Measurements from ENCODE around the gene CDKN3. TPM values are rescaled to one million over a fixed set of nuclear protein-coding genes. Genes with fewer than 3 reads are reported as not detected.
A peak's percentile ranks its signal among the peaks of the same experiment; 100 is the strongest.

The CDKN3 gene
- total RNA-seq (2014; rRNA removed; shearing (Covaris generic); ENCODE audit: low replicate concordance) = 57.8 and 96.1 TPM in 2 replicates

GRCh38 chr14:54396493-54397335 lies at the start of gene CDKN3:
CDKN3 (plus strand) TSS chr14:54397007; CDS start chr14:54397069, 62 bp downstream.
- peak within 1 kb of the TSS; percentile 77 for H3K4me3 ChIP-seq (ENCODE audit: low read length)
- H3K27me3 ChIP-seq (ENCODE audit: low read length) = no peaks in the 10 kb centered on the region
- peak; percentile 100 for DNase-seq
- peak within 1 kb of the TSS; percentile 81 for H3K9ac ChIP-seq (ENCODE audit: low read length)
- peaks cover 25% of the 10 kb centered on the region for H3K4me1 ChIP-seq (ENCODE audit: low read length)
- peak within 1 kb of the TSS; percentile 80 for H2AFZ ChIP-seq (ENCODE audit: low read length)
- no peaks in the 10 kb centered on the region for H4K20me1 ChIP-seq (ENCODE audit: insufficient read depth, low read depth, low read length)
- peaks cover 32% of the 10 kb centered on the region for H3K79me2 ChIP-seq (ENCODE audit: low read length)
- H3K36me3 ChIP-seq (ENCODE audit: insufficient read depth, low read length) = peaks cover 10% of the 10 kb centered on the region
- no peaks in the 10 kb centered on the region for H3K9me2 ChIP-seq (replicated peaks; ENCODE audit: insufficient read depth, low read length)
- no peaks in the 10 kb centered on the region for H3K9me3 ChIP-seq (ENCODE audit: low read length)
- H3K4me2 ChIP-seq (ENCODE audit: low read depth, low read length, poor library complexity, severe bottlenecking) = peak within 1 kb of the TSS; percentile 88
- H3K27ac ChIP-seq (ENCODE audit: low read length) = no peak within 1 kb of the TSS

- Histone ChIP-seq H3K9me2 (replicated peaks; ENCODE audit: insufficient read depth, low read length) (no peaks in the 10 kb centered on the region), H3K9ac (ENCODE audit: low read length) (no peak overlapping the region), H3K27ac (ENCODE audit: low read length) (no peak overlapping the region), H2AFZ (ENCODE audit: low read length) (no peak overlapping the region), H3K9me3 (ENCODE audit: low read length) (no peaks in the 10 kb centered on the region), H3K36me3 (ENCODE audit: insufficient read depth, low read length) (no peaks in the 10 kb centered on the region), H4K20me1 (ENCODE audit: insufficient read depth, low read depth, low read length) (no peaks in the 10 kb centered on the region), H3K27me3 (ENCODE audit: low read length) (no peaks in the 10 kb centered on the region), H3K4me1 (ENCODE audit: low read length) (peaks cover 12% of the 10 kb centered on the region), H3K4me3 (ENCODE audit: low read length) (no peak overlapping the region), H3K4me2 (ENCODE audit: low read depth, low read length, poor library complexity, severe bottlenecking) (no peak overlapping the region), H3K79me2 (ENCODE audit: low read length) (no peaks in the 10 kb centered on the region)
- no peak for DNase-seq
These were observed 49.8 kb upstream of the CDKN3 start for GRCh38 chr14:54347044-54347443.

- H2AFZ ChIP-seq (ENCODE audit: low read length) = no peak overlapping the region
- DNase-seq = peak; percentile 91
- no peak overlapping the region for H3K4me3 ChIP-seq (ENCODE audit: low read length)
- H3K27ac ChIP-seq (ENCODE audit: low read length) = no peak overlapping the region
- H3K79me2 ChIP-seq (ENCODE audit: low read length) = no peaks in the 10 kb centered on the region
- H3K9me3 ChIP-seq (ENCODE audit: low read length) = no peaks in the 10 kb centered on the region
- H3K4me1 ChIP-seq (ENCODE audit: low read length) = peaks cover 13% of the 10 kb centered on the region
- H3K9ac ChIP-seq (ENCODE audit: low read length) = no peak overlapping the region
- no peaks in the 10 kb centered on the region for H3K9me2 ChIP-seq (replicated peaks; ENCODE audit: insufficient read depth, low read length)
- no peak overlapping the region for H3K4me2 ChIP-seq (ENCODE audit: low read depth, low read length, poor library complexity, severe bottlenecking)
- H4K20me1 ChIP-seq (ENCODE audit: insufficient read depth, low read depth, low read length) = no peaks in the 10 kb centered on the region
- H3K27me3 ChIP-seq (ENCODE audit: low read length) = no peaks in the 10 kb centered on the region
- H3K36me3 ChIP-seq (ENCODE audit: insufficient read depth, low read length) = no peaks in the 10 kb centered on the region
These were observed 48.7 kb upstream of the CDKN3 start for GRCh38 chr14:54348001-54348611.

GRCh38 chr14:54348923-54349620 lies 47.7 kb upstream of the CDKN3 start:
- H3K9ac ChIP-seq (ENCODE audit: low read length) = no peak overlapping the region
- no peaks in the 10 kb centered on the region for H4K20me1 ChIP-seq (ENCODE audit: insufficient read depth, low read depth, low read length)
- no peaks in the 10 kb centered on the region for H3K36me3 ChIP-seq (ENCODE audit: insufficient read depth, low read length)
- no peak overlapping the region for H2AFZ ChIP-seq (ENCODE audit: low read length)
- no peak for DNase-seq
- H3K4me2 ChIP-seq (ENCODE audit: low read depth, low read length, poor library complexity, severe bottlenecking) = no peak overlapping the region
- no peaks in the 10 kb centered on the region for H3K79me2 ChIP-seq (ENCODE audit: low read length)
- H3K9me3 ChIP-seq (ENCODE audit: low read length) = no peaks in the 10 kb centered on the region
- no peaks in the 10 kb centered on the region for H3K27me3 ChIP-seq (ENCODE audit: low read length)
- peaks cover 9% of the 10 kb centered on the region for H3K4me1 ChIP-seq (ENCODE audit: low read length)
- H3K9me2 ChIP-seq (replicated peaks; ENCODE audit: insufficient read depth, low read length) = no peaks in the 10 kb centered on the region
- no peak overlapping the region for H3K27ac ChIP-seq (ENCODE audit: low read length)
- no peak overlapping the region for H3K4me3 ChIP-seq (ENCODE audit: low read length)

GRCh38 chr14:54349713-54350112 lies 47.1 kb upstream of the CDKN3 start:
- H3K4me2 ChIP-seq (ENCODE audit: low read depth, low read length, poor library complexity, severe bottlenecking) = no peak overlapping the region
- no peaks in the 10 kb centered on the region for H3K27me3 ChIP-seq (ENCODE audit: low read length)
- no peak overlapping the region for H3K4me3 ChIP-seq (ENCODE audit: low read length)
- no peak overlapping the region for H2AFZ ChIP-seq (ENCODE audit: low read length)
- no peaks in the 10 kb centered on the region for H3K9me3 ChIP-seq (ENCODE audit: low read length)
- H3K9me2 ChIP-seq (replicated peaks; ENCODE audit: insufficient read depth, low read length) = no peaks in the 10 kb centered on the region
- H3K79me2 ChIP-seq (ENCODE audit: low read length) = no peaks in the 10 kb centered on the region
- peaks cover 2% of the 10 kb centered on the region for H3K4me1 ChIP-seq (ENCODE audit: low read length)
- no peak overlapping the region for H3K9ac ChIP-seq (ENCODE audit: low read length)
- no peaks in the 10 kb centered on the region for H3K36me3 ChIP-seq (ENCODE audit: insufficient read depth, low read length)
- H4K20me1 ChIP-seq (ENCODE audit: insufficient read depth, low read depth, low read length) = no peaks in the 10 kb centered on the region
- no peak for DNase-seq
- H3K27ac ChIP-seq (ENCODE audit: low read length) = no peak overlapping the region

GRCh38 chr14:54350203-54350602 lies 46.6 kb upstream of the CDKN3 start:
- Histone ChIP-seq H3K27ac (ENCODE audit: low read length) (no peak overlapping the region), H3K79me2 (ENCODE audit: low read length) (no peaks in the 10 kb centered on the region), H3K9me2 (replicated peaks; ENCODE audit: insufficient read depth, low read length) (no peaks in the 10 kb centered on the region), H3K4me1 (ENCODE audit: low read length) (peaks cover 2% of the 10 kb centered on the region; the same call in 1 of the 2 replicates), H3K27me3 (ENCODE audit: low read length) (no peaks in the 10 kb centered on the region), H3K36me3 (ENCODE audit: insufficient read depth, low read length) (no peaks in the 10 kb centered on the region), H3K4me2 (ENCODE audit: low read depth, low read length, poor library complexity, severe bottlenecking) (no peak overlapping the region), H3K4me3 (ENCODE audit: low read length) (no peak overlapping the region), H2AFZ (ENCODE audit: low read length) (no peak overlapping the region), H3K9ac (ENCODE audit: low read length) (no peak overlapping the region), H3K9me3 (ENCODE audit: low read length) (no peaks in the 10 kb centered on the region), H4K20me1 (ENCODE audit: insufficient read depth, low read depth, low read length) (no peaks in the 10 kb centered on the region)
- DNase-seq = no peak

- no peak overlapping the region for H2AFZ ChIP-seq (ENCODE audit: low read length)
- peak; percentile 51 for DNase-seq
- no peak overlapping the region for H3K4me3 ChIP-seq (ENCODE audit: low read length)
- H3K9me3 ChIP-seq (ENCODE audit: low read length) = no peaks in the 10 kb centered on the region
- no peaks in the 10 kb centered on the region for H3K79me2 ChIP-seq (ENCODE audit: low read length)
- peaks cover 2% of the 10 kb centered on the region; the same call in 1 of the 2 replicates for H3K4me1 ChIP-seq (ENCODE audit: low read length)
- H3K27ac ChIP-seq (ENCODE audit: low read length) = no peak overlapping the region
- H3K27me3 ChIP-seq (ENCODE audit: low read length) = no peaks in the 10 kb centered on the region
- no peaks in the 10 kb centered on the region for H3K9me2 ChIP-seq (replicated peaks; ENCODE audit: insufficient read depth, low read length)
- no peaks in the 10 kb centered on the region for H4K20me1 ChIP-seq (ENCODE audit: insufficient read depth, low read depth, low read length)
- no peaks in the 10 kb centered on the region for H3K36me3 ChIP-seq (ENCODE audit: insufficient read depth, low read length)
- no peak overlapping the region for H3K4me2 ChIP-seq (ENCODE audit: low read depth, low read length, poor library complexity, severe bottlenecking)
- no peak overlapping the region for H3K9ac ChIP-seq (ENCODE audit: low read length)
These were observed 43.5 kb upstream of the CDKN3 start for GRCh38 chr14:54353266-54353665.

- Histone ChIP-seq H2AFZ (ENCODE audit: low read length) (no peak overlapping the region), H3K4me2 (ENCODE audit: low read depth, low read length, poor library complexity, severe bottlenecking) (no peak overlapping the region), H3K4me3 (ENCODE audit: low read length) (no peak overlapping the region), H3K9me2 (replicated peaks; ENCODE audit: insufficient read depth, low read length) (no peaks in the 10 kb centered on the region), H3K4me1 (ENCODE audit: low read length) (peaks cover 2% of the 10 kb centered on the region; the same call in 1 of the 2 replicates), H3K9me3 (ENCODE audit: low read length) (no peaks in the 10 kb centered on the region), H4K20me1 (ENCODE audit: insufficient read depth, low read depth, low read length) (no peaks in the 10 kb centered on the region), H3K9ac (ENCODE audit: low read length) (no peak overlapping the region), H3K79me2 (ENCODE audit: low read length) (no peaks in the 10 kb centered on the region), H3K27me3 (ENCODE audit: low read length) (no peaks in the 10 kb centered on the region), H3K27ac (ENCODE audit: low read length) (no peak overlapping the region), H3K36me3 (ENCODE audit: insufficient read depth, low read length) (no peaks in the 10 kb centered on the region)
- DNase-seq = no peak
These were observed 43.1 kb upstream of the CDKN3 start for GRCh38 chr14:54353694-54354093.
